ENCODE data around the gene FGFRL1.

Gene FGFRL1, protein sequence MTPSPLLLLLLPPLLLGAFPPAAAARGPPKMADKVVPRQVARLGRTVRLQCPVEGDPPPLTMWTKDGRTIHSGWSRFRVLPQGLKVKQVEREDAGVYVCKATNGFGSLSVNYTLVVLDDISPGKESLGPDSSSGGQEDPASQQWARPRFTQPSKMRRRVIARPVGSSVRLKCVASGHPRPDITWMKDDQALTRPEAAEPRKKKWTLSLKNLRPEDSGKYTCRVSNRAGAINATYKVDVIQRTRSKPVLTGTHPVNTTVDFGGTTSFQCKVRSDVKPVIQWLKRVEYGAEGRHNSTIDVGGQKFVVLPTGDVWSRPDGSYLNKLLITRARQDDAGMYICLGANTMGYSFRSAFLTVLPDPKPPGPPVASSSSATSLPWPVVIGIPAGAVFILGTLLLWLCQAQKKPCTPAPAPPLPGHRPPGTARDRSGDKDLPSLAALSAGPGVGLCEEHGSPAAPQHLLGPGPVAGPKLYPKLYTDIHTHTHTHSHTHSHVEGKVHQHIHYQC

DNA sequence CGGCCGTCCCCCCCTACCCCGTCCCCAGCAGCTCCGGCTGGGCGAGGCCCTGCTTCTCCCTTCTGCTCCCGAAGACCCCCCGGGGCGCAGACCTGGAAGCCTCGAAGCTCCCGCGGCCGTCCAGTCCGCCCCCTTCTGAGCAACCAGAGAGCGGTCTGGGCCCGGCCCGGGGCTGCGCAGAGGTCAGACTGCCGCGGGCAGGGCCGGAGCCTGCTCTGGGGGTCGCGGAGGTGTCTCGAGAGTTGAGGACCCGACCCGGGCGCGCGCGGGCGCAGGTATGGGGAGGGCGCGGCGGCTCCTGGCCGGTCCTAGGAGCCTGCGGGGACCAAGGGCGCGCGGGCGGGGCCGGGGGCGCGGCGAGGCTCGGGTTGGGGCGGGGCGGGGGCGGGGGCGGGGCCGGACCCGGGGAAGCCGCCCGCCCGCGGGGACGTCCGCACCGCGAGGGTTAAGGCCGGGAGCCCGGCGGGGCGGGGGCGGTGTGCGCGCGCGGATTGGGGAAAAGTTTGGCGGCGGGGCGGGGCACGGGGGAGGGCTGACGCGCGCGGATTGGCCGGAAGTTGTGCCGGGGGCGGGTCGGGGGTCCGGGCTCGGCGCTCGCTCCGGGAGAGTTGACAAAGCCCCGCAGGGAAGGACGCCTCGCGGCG is at the start of gene FGFRL1:
TSS of gene FGFRL1 (plus strand) at position 605 of the 644 bp plus-strand sequence. CDS start 860 bp downstream, outside the sequence.
- peak; percentile 78 for DNase-seq (ENCODE audit: low read depth)

DNA sequence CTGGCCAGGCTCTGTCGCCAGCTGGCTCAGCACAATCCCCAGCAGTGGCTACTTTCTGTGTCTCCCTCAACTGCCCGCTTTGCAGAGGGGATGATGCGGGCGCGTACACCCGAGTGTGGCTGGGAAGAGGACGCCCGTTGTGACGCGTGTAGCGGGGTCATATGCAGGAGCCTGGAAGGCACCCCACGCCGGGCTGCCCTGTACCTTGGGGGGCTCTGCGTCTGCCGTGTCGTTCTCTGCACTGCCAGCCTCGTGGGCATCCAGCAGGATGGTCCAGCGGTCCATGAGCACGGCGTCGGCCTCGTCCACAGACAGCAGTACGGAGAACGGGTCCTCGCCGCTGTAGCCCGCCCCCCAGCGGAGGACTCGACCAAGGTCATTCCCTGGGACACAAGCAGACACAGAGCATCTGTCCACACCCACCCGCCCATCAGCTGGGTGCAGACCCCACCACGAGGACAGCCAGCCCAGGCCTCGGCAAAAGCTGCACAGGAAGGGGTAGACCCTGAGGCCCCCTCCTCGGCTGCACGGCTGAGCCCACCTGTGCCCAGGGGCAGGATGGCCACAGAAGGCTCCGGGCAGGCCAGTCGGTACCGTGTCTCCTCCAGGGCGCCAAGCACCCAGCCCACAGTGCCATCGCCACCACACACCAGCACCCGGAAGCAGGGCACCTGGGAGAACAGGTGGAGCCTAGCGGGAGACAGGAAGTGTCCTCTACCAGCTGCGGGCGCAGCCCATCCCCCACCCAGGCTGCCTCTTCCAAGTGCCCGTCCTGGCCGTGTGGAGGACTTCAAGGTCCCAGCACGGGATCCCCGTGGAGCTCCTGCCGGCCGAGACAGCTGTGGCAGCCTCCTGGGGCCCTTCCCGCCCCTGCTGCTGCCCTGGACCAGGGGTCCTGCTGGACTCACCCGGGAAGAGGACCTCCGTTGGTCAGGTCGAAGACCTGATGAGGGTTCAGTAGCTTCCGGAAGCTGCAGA is 48.9 kb upstream of the FGFRL1 start:
- DNase-seq (ENCODE audit: low read depth): no peak

DNA sequence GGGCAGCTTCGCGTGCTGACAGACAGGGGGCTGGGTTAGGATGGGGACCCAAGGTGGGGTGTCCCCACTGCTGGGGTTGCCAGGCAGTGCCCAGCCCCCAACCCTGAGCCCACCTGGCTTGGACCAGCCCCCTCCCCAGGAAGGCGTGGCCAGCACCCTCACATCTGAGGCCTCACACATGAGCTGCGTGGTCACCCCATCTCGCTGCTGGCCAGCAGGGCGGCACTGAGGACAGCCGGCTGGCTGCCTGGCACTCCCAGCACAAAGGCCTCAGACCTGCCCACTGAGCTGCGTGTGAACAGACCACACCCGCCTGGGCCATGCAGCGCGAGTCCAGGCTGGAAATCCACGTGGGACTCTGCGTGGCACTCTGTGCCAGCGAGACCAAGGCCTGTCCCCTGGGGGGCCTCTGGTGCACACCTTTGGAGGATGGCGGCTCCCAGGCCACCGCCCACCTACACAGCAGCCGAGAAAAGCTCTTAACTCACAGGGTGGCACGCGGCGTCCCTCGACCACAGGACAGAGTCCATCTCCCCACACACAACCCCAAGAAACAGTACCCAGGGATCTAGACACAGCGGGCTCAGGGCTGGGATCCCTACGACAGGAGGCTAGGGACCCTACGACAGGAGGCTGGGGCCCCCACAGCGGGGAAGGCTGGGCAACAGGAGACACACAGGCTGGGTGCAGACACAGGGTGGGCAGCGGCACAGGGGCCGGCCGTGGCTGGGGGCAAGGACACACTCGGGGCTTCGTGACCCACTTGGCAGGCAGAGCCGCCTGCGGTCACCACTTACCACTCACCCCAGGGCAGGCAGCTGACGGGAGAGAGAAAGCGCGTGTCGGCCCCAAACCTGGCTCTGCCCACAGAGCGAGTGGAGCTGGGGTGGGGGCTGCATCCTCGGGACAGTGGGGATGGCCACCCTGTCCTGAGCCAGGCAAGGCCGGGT is 47.9 kb upstream of the FGFRL1 start:
- no peak for DNase-seq (ENCODE audit: low read depth)

DNA sequence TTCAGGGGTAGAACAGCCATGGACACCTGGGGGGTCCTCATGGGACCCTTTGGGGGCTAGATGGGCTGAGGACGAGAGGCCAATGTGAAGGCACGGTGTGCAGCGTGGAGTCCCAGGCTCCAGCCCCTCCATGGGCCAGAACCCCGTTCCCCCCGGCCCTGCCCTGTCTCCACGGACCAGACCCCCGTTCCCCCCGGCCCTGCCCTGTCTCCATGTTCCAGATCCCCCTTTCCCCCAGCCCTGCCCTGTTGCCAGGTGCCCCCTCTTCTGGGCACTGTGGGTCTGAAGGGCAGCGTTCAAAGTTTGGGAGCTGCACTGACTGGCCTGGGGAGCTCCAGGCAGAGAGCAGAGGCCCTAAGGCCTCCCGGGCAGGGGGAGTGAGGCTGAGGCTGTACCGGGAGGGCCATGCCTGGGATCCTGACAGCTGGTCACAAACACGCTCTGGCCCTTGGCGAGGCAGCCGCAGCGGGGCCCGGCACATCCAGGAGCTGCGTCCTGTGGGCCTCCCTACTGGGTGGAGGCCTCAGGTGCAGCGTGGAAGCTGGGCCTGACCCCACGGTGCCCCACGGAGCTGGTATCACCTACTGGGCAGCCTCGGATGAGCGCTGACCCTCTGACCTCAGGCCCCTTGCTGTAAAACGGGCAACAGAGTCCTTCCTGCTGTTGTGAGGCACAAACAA is 46.9 kb upstream of the FGFRL1 start:
- DNase-seq (ENCODE audit: low read depth): no peak

DNA sequence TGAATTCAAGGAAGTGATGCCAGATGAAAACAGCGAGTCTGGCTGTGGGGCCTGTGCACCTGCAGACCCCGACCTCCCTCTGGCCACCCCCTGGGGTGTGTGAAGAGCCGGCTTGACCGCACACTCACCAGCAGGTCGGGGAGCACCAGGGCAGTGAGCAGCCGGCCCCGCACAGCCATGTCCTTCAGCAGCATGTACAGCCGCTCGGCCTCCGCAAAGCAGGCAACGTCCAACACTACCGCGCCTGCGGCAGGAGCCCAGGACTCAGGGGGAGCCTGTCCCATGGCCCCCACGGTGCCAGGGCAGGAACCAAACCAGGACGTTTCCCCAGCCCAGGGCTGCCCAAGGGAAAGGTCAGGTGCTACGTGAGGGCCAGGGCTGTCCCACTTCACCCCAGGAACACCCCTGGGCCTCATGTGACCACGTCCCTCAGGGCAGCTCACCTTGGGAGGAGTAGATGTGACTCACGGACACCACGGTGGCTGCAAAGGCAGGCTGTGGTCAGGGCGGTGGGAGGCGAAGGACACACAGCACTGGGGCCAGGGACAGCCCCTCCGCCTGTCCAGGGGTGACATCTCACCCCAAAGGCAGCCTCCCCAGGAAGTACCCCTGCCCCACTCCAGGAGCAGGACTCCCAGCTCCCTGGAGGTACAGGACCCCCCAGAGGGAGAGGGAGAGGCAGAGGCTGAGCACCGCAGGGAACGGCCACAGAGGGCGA is 46.2 kb upstream of the FGFRL1 start:
- no peak for DNase-seq (ENCODE audit: low read depth)

DNA sequence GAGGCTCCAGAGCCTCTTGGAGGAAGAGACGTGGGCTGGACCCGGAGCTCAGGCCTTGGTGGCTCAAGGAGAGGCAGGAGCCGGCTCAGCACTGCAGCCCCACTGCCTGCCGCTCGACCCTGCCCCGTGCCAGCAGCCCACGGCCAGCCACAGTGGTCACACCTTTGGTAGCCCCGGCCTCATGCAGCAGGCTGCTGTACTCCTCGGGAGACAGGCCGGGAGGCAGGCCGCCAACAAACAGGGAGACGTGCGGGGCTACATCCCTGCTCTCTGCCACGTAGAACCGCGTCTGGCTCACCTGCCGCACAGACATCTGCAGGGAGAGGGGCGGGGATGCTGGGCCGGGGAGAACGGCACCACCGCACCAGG is 45.7 kb upstream of the FGFRL1 start:
- no peak for DNase-seq (ENCODE audit: low read depth)

DNA sequence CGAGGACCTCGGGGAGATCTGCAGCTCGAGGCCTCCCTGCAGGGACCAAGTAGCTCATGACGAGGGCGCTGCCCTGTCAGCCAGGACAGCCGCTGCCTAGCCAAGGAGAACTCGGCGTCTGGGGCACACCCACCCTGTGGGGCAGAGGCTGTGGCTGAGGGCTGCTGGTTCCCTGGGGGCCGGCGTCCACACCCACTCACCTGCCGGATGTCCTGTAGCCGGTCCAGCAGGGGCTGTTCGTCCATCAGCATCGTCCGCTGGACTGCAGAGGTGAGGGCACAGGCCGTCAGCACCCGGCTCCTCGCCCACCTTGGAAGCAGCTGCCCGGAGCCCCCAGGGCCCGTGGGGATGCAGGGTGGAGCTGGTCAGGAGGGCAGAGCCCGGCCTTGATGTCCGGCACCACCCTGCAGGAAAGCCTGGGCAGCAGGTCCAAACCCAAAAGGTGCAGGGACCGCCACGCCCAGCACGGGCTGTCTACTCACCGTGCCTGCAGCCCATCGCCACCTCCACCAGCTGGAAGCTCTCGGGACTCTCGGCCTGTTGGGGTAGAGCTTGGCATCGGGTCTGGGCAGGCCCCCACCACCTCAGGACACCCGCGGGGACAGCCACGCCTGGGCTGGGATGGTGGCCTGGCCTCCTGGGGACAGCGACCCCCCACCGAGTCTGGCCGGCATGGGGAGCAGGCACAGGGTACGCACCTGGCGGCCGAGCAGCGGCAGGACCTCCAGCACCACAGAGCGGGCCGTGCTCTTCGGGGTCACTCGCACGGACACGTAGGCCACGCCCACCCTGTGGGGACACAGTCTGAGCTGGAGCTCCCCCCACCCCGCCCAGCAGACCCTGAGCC is 44.9 kb upstream of the FGFRL1 start:
- DNase-seq (ENCODE audit: low read depth): no peak

DNA sequence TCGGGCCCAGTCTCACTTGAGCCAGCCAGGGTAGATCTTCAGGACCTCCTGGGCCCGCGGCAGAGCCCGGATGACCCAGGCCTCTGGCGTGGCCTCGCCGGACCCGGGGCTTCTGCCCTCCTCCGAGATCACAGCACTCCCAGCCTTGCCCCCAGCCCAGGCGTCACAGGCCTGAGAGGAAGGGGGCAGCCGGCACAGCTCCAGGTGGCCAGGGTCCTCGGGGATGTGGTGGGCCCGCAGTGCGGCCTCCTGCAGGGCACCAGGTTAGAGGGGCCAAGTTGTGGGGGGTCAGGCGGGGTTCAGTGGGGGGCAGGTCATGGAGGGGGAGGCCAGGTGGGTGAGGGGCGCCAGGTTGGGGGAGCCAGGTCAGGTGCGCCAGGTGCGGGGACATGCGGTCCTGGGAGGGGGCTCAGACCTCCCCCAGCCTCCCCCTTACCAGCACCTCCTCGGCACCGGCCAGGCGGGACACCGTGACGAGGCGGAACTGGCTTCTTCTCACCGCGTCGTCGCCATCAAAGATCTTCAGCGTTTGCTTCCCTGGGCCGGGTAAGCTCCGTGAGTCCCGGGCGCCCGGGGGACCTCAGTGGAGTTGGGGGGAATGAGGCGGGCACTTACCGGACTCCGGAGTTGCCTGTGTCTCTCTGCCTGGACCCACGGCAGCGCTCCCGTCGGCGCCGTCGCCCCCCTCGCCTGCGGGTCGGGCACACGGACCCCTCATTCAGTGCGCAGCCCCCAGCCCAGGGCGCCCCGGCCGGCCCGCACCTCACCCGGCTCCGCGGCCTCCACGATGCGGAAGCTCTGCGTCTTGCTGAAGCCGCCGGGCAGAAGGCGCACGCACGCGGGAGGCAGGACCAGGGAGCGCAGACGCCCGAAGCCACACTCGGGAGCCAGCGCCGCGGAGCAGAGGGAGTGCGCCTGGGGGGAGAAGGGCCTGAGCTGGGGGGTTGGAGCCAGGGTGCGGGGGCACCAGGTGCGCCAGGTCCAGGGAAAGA is 44.0 kb upstream of the FGFRL1 start:
- no peak for DNase-seq (ENCODE audit: low read depth)

DNA sequence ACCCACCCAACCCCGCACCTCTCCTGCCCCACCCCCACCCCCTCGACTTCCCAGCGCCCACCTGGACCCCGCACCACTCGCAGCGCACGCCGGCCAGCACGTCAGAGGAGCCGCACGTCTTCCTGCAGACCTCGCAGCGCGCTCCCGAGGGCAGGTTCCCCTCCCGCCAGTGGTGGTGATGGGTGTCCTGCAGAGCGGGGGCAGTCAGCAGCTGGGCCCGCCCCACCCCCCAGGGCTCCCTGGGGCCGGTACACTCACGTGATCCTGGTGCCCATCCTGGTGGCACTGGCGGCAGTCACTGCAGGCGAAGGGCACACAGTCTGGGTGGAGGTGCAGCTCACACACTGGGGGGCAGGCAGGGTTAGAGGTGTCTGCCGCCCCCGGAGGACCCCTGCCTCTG is 43.2 kb upstream of the FGFRL1 start:
- no peak for DNase-seq (ENCODE audit: low read depth)

DNA sequence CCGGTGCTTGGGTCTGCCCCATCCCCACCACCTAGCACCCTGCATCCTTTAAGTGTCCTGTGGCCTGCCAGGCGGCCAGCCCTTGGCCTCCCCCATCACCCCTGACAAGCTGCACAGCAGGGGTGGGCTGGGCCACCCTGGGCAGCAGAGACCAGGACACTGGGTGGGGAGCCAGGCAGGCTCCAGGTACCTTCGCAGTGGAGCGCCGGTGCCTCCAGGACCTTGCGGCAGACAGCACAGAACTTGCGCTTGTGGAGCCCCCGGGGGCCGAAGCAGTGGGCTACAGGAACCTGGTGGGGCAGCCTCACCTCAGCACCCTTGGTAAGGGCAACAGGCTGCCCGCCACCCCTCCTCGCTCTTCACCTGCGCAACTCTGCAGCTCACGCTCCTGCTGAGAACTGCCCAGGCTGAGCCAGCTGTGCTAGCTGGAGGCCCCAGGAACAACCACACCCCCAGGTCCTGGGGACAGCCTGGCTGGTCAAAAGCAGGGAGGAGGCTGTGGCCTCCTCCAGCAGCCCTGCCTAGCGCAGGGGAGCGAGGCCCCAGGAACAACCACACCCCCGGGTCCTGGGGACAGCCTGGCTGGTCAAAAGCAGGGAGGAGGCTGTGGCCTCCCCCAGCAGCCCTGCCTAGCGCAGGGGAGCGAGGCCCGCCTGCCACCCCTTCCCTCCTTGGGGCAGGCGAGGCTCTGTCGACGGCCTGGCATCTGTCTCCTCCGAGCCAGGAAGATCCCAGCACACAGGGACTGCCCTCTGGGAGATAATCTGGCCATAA is 42.6 kb upstream of the FGFRL1 start:
- DNase-seq (ENCODE audit: low read depth): no peak

DNA sequence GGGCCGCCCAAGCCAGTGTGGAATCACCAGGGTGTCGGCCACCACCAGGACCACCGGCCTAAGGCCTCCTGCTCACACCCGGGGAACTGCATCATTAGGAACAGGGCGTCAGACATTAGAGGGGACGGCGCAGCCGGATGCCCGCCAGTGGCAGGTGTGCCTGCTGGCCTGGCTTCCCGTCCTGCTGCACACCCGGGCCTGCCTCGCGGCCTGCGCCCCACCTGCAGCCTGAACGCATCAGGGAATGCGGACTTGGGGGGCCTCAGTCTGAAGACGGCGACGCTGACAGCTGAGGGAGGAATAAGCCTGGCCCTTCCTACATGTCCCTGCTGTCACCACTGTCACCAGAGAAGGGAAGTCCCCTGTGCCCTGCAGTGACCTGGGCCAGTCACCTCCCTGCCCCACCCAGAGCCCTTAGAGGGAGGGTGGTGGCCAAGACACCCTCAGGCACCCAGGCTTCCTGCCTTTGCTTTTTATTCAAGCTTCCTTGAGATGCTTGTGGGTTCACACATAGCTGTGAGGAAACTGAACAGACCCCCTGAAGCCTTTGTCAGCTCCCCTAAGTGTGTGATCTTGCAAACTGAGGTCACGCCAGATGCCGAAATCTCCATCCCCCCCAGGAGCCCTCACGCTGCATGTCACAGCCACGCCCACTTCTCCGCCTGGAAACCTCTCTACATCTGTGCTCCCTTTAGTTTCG is 41.2 kb upstream of the FGFRL1 start:
- no peak for DNase-seq (ENCODE audit: low read depth)

DNA sequence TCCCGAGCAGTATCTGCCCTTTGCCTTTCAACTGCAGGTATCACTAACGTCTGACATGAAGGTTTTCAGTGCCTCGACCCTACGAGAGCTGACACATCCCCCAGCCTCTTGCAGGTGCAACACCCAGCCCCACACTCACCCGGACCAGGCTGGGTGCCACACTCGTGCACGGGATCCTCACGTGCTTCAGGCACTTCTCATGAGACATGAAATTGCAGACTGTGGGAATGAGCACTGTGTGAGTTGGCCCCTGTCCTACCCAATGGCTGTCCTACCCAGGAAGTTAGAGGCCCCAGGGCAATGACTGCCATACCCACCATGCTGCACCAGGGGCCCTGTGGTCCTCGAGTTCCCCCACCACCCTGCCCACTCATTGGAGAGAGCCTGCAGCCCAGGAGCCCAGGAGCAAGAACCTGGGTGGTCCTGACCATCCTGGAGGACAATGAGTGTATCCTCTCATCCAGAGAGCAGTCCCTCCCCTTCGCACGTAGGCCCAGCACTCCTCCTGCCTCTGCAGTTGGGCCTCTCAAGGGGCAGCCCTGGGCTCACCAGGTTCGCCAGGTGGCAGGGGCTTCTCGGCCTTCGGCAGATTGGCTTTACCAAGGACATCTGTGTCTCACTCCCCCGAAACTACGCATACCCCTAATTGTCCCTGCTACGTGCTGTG is 40.4 kb upstream of the FGFRL1 start:
- no peak for DNase-seq (ENCODE audit: low read depth)

DNA sequence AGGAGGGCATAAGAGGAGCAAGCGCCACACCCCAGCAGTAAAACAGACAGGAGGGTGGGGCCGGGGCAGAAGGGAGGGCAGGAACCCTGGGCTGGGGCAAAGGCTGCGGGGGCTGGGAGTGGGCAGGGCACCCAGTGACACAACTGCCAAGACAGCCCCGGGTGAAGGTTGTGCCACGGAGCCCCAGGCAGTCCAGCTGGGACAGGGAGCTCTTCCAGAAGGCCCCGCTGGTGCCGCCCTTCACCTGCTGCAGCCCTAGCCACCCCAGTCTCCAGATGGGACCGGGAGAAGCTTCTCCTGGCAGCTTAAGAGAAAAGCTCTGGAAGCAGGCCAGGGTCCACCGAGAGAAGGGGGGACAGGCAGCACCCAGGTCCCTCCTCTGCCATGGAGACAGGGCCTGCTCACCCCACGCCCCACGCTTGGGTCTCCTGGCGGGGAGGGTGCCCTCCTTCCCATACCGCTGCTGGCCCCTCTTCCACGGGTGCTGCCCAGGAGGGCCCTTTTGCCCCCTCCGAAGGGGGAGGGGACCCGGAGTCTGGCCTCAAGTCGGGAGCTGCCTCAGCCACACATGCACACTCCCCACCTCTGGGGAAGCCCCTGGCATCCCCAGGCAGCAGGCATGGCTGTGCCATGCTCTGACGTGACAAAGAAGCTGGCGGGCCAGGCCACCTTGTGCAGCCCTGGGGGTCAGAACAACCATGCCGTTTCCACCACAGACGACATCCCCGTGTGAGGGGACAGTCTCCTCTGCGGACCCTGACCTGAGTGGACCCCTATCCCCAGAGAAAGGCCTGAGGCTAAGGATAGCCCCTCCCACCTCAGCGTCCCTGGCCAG is 39.5 kb upstream of the FGFRL1 start:
- DNase-seq (ENCODE audit: low read depth): no peak

DNA sequence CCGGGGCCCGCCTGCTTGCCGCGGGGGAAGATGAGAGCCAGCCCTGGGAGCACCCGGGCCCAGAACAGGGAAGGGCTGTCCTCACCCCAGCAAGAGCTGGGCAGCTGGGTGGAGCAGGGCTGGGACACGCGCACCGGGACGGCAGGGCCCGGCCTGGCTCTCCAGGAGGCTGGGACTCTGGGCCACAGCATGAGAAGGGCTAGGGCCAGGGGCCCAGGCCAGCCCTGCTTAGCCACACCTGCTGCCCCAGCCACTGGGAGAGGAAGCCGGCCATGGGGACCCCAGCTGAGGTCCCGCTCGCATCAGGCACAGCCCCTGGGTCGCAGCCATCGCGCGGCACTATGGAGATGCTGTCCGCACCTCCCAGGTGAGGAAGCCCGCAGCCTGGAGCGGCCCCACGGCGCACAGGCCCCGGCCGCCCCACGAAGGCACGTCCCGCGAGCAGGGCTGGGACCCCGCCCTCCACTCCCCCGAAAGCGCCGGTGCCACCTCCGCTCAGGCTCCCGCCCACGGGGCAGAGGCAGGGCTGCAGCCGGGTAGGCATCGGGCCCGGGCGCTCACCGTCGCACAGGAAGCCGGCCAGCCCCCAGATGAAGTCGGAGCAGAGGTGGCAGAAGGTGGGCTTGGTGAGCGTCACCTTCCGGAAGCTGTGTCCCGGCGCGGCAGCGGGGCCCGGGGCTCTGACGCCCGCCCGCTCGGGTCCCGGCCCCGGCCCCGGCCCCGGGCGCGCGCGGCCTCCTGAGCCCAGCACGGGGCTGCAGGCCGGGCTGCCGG is 38.6 kb upstream of the FGFRL1 start:
- DNase-seq (ENCODE audit: low read depth): no peak

All from GM04504 (cell line).